SK-N-SH (cell line): ENCODE data around the gene APBB1IP. TPM values are rescaled to one million over a fixed set of nuclear protein-coding genes. Genes with fewer than 3 reads are reported as not detected.

Experiments used
- CTCF ChIA-PET: fragments of 300-600, 350-600 bp; formaldehyde crosslinking; extraction: SDS; loops from one replicate; lab custom pipeline; 2021; lab: Yijun Ruan, JAX
- POLR2A ChIA-PET: fragments of 350-600 bp; sonication (Branson Sonifier 250); formaldehyde crosslinking; extraction: SDS; loops from one replicate; lab custom pipeline; 2020; ENCODE audit warnings: antibody characterized with exemption, inconsistent platforms; lab: Yijun Ruan, JAX
- DNase-seq: peaks from one replicate; pipeline ENCODE4 v3.0.0; 2012
- H2AFZ ChIP-seq: fragments of 200-600 bp; sonication (generic); 2 replicates; pipeline ENCODE4 v1.8.1; 2016; ENCODE audit warnings: antibody characterized with exemption, mild to moderate bottlenecking, low read depth
- H3F3A ChIP-seq: fragments of 200-600 bp; sonication (generic); replicated peaks from 2 replicates; pipeline ENCODE3; 2016; ENCODE audit warnings: antibody characterized with exemption, mild to moderate bottlenecking; ENCODE audit not compliant: insufficient read depth
- H3K27ac ChIP-seq, 2 experiments: fragments of 200-500 bp in 1 of 2; fragments of 200-600 bp in 1 of 2; sonication (Bioruptor generic) in 1 of 2; sonication (generic), shearing (Covaris generic) in 1 of 2; 2 replicates each; pipeline versions ENCODE4 v1.5.1 to v1.6.1; 2014 to 2016; ENCODE audit warnings: low read depth in 2 of 2, inconsistent platforms in 1 of 2, low read length in 1 of 2, mild to moderate bottlenecking in 1 of 2, mixed read lengths in 1 of 2
- H3K27me3 ChIP-seq: fragments of 200-600 bp; sonication (generic), shearing (Covaris generic); 2 replicates; pipeline ENCODE4 v1.6.1; 2016; ENCODE audit warnings: mixed run types; ENCODE audit not compliant: insufficient read depth
- H3K36me3 ChIP-seq, 2 experiments: fragments of 200-500 bp in 1 of 2; fragments of 200-600 bp in 1 of 2; sonication (Bioruptor generic) in 1 of 2; sonication (generic) in 1 of 2; replicated peaks in 1 of 2; 2 replicates each; pipeline versions ENCODE3 to v1.5.1; 2014 to 2016; ENCODE audit warnings: low read length in 1 of 2, mild to moderate bottlenecking in 1 of 2; ENCODE audit not compliant: insufficient read depth in 2 of 2, control insufficient read depth in 1 of 2
- H3K4me1 ChIP-seq, 2 experiments: fragments of 200-500 bp in 1 of 2; fragments of 200-600 bp in 1 of 2; sonication (Bioruptor generic) in 1 of 2; sonication (generic), shearing (Covaris generic) in 1 of 2; 2 replicates each; pipeline versions ENCODE4 v1.5.1 to v1.6.1; 2014 to 2016; ENCODE audit warnings: low read depth in 1 of 2, low read length in 1 of 2, mixed run types in 1 of 2; ENCODE audit not compliant: insufficient read depth in 2 of 2, control insufficient read depth in 1 of 2
- H3K4me2 ChIP-seq: fragments of 200-600 bp; sonication (generic), shearing (Covaris generic); 2 replicates; pipeline ENCODE4 v1.6.1; 2017; ENCODE audit warnings: mixed run types
- H3K4me3 ChIP-seq, 2 experiments: fragments of 200-500 bp in 1 of 2; fragments of 200-600 bp in 1 of 2; sonication (Bioruptor generic) in 1 of 2; sonication (generic), shearing (Covaris generic) in 1 of 2; 2 replicates each; pipeline versions ENCODE4 v1.5.1 to v1.8.1; 2014 to 2016; ENCODE audit warnings: low read depth in 2 of 2, inconsistent platforms in 1 of 2, low read length in 1 of 2, mild to moderate bottlenecking in 1 of 2, mixed read lengths in 1 of 2, moderate library complexity in 1 of 2
- H3K79me2 ChIP-seq: fragments of 200-600 bp; sonication (generic); 2 replicates; pipeline ENCODE4 v1.8.1; 2017; ENCODE audit warnings: mild to moderate bottlenecking; ENCODE audit not compliant: insufficient read depth
- H3K9ac ChIP-seq: fragments of 200-600 bp; sonication (generic); 2 replicates; pipeline ENCODE4 v1.6.1; 2017; ENCODE audit warnings: mixed run types
- H3K9me2 ChIP-seq: fragments of 200-600 bp; sonication (generic); 2 replicates; pipeline ENCODE4 v1.6.1; 2017; ENCODE audit warnings: mixed run types
- H3K9me3 ChIP-seq: fragments of 200-600 bp; sonication (generic); 2 replicates; pipeline ENCODE4 v1.6.1; 2017; ENCODE audit warnings: mixed run types, mild to moderate bottlenecking, moderate library complexity
- H4K20me1 ChIP-seq: fragments of 200-600 bp; sonication (generic); 2 replicates; pipeline ENCODE4 v1.6.1; 2017; ENCODE audit warnings: mild to moderate bottlenecking, mixed run types; ENCODE audit not compliant: insufficient read depth
- CHD2 ChIP-seq: fragments of 150-350 bp; IDR thresholded peaks from 2 replicates; pipeline ENCODE4 v1.6.1; 2018; ENCODE audit warnings: low read length; ENCODE audit not compliant: partially characterized antibody
- ELF1 ChIP-seq: IDR thresholded peaks from 2 replicates; pipeline ENCODE4 v1.4.0; 2012
- EP300 ChIP-seq, 2 experiments: IDR thresholded peaks; 2 replicates each; pipeline versions ENCODE4 v1.4.0 to v1.6.1; 2012; ENCODE audit warnings: borderline replicate concordance in 1 of 2, low read depth in 1 of 2, low read length in 1 of 2
- FOXJ3 ChIP-seq: sonication (generic); formaldehyde crosslinking; IDR thresholded peaks from 2 replicates; pipeline ENCODE4 v1.5.1; 2020; ENCODE audit warnings: mild to moderate bottlenecking, missing genetic modification reagents
- FOXM1 ChIP-seq: IDR thresholded peaks from 2 replicates; pipeline ENCODE4 v1.4.0; 2012; ENCODE audit warnings: low read depth, mild to moderate bottlenecking
- GABPA ChIP-seq: IDR thresholded peaks from 2 replicates; pipeline ENCODE4 v1.4.0; 2012; ENCODE audit warnings: low read depth, mild to moderate bottlenecking
- JUND ChIP-seq: IDR thresholded peaks from 2 replicates; pipeline ENCODE4 v1.4.0; 2012
- MXI1 ChIP-seq: IDR thresholded peaks from 2 replicates; pipeline ENCODE4 v1.6.1; 2012; ENCODE audit warnings: mild to moderate bottlenecking, low read depth, low read length, improper control_type of control experiment
- NRF1 ChIP-seq: IDR thresholded peaks from 2 replicates; pipeline ENCODE4 v1.6.1; 2012; ENCODE audit warnings: low read depth, mild to moderate bottlenecking, low read length
- RFX5 ChIP-seq: IDR thresholded peaks from 2 replicates; pipeline ENCODE4 v1.6.1; 2012; ENCODE audit warnings: mild to moderate bottlenecking, improper control_type of control experiment, low read length
- YY1 ChIP-seq: IDR thresholded peaks from 2 replicates; pipeline ENCODE4 v1.4.0; 2012; ENCODE audit warnings: low read depth, mild to moderate bottlenecking
- WGBS: methylation state at CpG from one replicate; pipeline ENCODE4 v1.1.6; 2017; ENCODE audit warnings: low lambda C conversion rate; 5-methylcytosine and 5-hydroxymethylcytosine counted together
- polyA plus RNA-seq, 3 experiments: library from polyadenylated mRNA; depleted of rRNA; stranded (reverse); fragments of >200 nt; gene quantifications; 2 replicates each; pipeline ENCODE4 v1.2.3, GENCODE V29; 2012
- TF ChIP-seq, protein P1 (sequence below): fragments of 200-600 bp; sonication (generic); IDR thresholded peaks from 2 replicates; pipeline ENCODE4 v1.6.1; 2017; ENCODE audit warnings: antibody characterized with exemption, mild to moderate bottlenecking, moderate library complexity
- TF ChIP-seq, protein P2 (sequence below): fragments of 150-350 bp; IDR thresholded peaks from 2 replicates; pipeline ENCODE4 v1.6.1; 2016; ENCODE audit warnings: mild to moderate bottlenecking, low read depth, low read length
- TF ChIP-seq, protein P3 (sequence below): IDR thresholded peaks from 2 replicates; pipeline ENCODE4 v1.4.0; 2012; ENCODE audit warnings: low read depth
- TF ChIP-seq, protein P4 (sequence below): IDR thresholded peaks from 2 replicates; pipeline ENCODE4 v1.6.1; 2012; ENCODE audit warnings: mild to moderate bottlenecking, low read depth, low read length, moderate library complexity
- TF ChIP-seq, protein P5 (sequence below): IDR thresholded peaks from 2 replicates; pipeline ENCODE4 v1.4.0; 2012; ENCODE audit warnings: low read depth, borderline replicate concordance

APBB1IP gene
- polyA plus RNA-seq, 1 of the 3 experiments (the other 2 are of a cell fraction), result not detected

DNA sequence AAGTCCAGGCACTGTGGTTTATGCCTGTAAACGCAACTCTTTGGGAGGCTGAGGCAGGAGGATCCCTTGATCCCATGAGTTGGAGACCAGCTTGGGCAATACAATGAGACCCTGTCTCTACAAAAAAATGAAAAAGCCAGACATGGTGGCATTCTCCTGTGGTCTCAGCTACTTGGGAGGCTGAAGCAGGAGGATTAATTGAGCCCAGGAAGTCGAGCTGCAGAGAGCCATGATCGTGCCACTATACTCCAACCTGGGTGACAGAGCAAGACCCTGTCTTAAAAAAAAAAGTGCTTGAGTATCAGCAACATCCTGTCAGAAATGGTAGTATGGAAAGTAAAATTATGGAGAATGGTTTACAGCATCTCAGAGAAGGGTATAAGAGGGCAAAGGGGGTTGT lies 11.6 kb downstream of the APBB1IP start:
- DNase-seq, result no peak
- no peaks in the 10 kb centered on the region for H3K79me2 ChIP-seq
- H2AFZ ChIP-seq, result no peak overlapping the region
- CTCF ChIA-PET, result no interaction called here
- H3K27ac ChIP-seq, result no peak overlapping the region
- H3K27me3 ChIP-seq, result no peaks in the 10 kb centered on the region; the same call in 1 of the 2 replicates
- no peak overlapping the region for H3K4me2 ChIP-seq
- no peaks in the 10 kb centered on the region for H3K36me3 ChIP-seq
- no peak overlapping the region for H3K9ac ChIP-seq
- H3K4me3 ChIP-seq, result no peak overlapping the region
- no peaks in the 10 kb centered on the region for H3K9me2 ChIP-seq
- H3K9me3 ChIP-seq, result no peaks in the 10 kb centered on the region
- 2% methylated on average over 3 of the region's 3 CpGs for WGBS
- H3K4me1 ChIP-seq, result no peaks in the 10 kb centered on the region
- TF ChIP-seq, protein P1, sequence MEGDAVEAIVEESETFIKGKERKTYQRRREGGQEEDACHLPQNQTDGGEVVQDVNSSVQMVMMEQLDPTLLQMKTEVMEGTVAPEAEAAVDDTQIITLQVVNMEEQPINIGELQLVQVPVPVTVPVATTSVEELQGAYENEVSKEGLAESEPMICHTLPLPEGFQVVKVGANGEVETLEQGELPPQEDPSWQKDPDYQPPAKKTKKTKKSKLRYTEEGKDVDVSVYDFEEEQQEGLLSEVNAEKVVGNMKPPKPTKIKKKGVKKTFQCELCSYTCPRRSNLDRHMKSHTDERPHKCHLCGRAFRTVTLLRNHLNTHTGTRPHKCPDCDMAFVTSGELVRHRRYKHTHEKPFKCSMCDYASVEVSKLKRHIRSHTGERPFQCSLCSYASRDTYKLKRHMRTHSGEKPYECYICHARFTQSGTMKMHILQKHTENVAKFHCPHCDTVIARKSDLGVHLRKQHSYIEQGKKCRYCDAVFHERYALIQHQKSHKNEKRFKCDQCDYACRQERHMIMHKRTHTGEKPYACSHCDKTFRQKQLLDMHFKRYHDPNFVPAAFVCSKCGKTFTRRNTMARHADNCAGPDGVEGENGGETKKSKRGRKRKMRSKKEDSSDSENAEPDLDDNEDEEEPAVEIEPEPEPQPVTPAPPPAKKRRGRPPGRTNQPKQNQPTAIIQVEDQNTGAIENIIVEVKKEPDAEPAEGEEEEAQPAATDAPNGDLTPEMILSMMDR, result no peak
- TF ChIP-seq, protein P2, sequence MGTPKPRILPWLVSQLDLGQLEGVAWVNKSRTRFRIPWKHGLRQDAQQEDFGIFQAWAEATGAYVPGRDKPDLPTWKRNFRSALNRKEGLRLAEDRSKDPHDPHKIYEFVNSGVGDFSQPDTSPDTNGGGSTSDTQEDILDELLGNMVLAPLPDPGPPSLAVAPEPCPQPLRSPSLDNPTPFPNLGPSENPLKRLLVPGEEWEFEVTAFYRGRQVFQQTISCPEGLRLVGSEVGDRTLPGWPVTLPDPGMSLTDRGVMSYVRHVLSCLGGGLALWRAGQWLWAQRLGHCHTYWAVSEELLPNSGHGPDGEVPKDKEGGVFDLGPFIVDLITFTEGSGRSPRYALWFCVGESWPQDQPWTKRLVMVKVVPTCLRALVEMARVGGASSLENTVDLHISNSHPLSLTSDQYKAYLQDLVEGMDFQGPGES, result no peak
- TF ChIP-seq FOXM1, result no peak
- TF ChIP-seq, all 33 proteins: peak for 0
- POLR2A ChIA-PET, result no interaction called here
- no peaks in the 10 kb centered on the region for H4K20me1 ChIP-seq
- no peaks in the 10 kb centered on the region for H3F3A ChIP-seq

DNA sequence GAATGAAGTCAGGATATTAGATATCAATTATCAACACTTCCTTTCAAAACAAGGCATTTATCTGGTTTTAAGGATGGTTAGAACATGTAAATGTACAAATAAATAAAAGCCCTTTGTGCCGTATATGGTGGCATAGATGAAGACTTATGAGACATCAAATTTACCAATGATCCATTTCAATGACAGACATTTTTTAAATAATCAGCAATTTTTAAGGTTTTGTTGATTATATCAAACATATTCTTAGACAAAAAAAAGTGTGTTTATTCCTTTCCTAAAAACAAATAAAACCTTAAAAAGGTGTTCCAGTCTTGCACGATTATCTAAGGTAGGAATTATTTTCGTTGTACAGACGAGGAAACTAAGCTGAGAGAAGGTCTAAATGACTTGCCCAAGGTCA lies 13.8 kb downstream of the APBB1IP start:
- no peaks in the 10 kb centered on the region for H3K9me2 ChIP-seq
- no peaks in the 10 kb centered on the region for H3K79me2 ChIP-seq
- H3K27me3 ChIP-seq, result no peaks in the 10 kb centered on the region
- no peak overlapping the region for H3K27ac ChIP-seq
- no peak overlapping the region for H3K4me2 ChIP-seq
- 10% methylated on average over 4 of the region's 4 CpGs for WGBS
- TF ChIP-seq, protein P3, sequence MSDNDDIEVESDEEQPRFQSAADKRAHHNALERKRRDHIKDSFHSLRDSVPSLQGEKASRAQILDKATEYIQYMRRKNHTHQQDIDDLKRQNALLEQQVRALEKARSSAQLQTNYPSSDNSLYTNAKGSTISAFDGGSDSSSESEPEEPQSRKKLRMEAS, result no peak
- no peak for TF ChIP-seq RFX5
- no peak for TF ChIP-seq CHD2
- TF ChIP-seq YY1, result no peak
- no peak for TF ChIP-seq FOXJ3 (CRISPR knock-in tag)
- TF ChIP-seq, protein P4, sequence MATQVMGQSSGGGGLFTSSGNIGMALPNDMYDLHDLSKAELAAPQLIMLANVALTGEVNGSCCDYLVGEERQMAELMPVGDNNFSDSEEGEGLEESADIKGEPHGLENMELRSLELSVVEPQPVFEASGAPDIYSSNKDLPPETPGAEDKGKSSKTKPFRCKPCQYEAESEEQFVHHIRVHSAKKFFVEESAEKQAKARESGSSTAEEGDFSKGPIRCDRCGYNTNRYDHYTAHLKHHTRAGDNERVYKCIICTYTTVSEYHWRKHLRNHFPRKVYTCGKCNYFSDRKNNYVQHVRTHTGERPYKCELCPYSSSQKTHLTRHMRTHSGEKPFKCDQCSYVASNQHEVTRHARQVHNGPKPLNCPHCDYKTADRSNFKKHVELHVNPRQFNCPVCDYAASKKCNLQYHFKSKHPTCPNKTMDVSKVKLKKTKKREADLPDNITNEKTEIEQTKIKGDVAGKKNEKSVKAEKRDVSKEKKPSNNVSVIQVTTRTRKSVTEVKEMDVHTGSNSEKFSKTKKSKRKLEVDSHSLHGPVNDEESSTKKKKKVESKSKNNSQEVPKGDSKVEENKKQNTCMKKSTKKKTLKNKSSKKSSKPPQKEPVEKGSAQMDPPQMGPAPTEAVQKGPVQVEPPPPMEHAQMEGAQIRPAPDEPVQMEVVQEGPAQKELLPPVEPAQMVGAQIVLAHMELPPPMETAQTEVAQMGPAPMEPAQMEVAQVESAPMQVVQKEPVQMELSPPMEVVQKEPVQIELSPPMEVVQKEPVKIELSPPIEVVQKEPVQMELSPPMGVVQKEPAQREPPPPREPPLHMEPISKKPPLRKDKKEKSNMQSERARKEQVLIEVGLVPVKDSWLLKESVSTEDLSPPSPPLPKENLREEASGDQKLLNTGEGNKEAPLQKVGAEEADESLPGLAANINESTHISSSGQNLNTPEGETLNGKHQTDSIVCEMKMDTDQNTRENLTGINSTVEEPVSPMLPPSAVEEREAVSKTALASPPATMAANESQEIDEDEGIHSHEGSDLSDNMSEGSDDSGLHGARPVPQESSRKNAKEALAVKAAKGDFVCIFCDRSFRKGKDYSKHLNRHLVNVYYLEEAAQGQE, result no peak
- no peak for TF ChIP-seq GABPA
- TF ChIP-seq MXI1, result no peak
- TF ChIP-seq, protein P1, result no peak
- TF ChIP-seq JUND, result no peak
- TF ChIP-seq, protein P5, sequence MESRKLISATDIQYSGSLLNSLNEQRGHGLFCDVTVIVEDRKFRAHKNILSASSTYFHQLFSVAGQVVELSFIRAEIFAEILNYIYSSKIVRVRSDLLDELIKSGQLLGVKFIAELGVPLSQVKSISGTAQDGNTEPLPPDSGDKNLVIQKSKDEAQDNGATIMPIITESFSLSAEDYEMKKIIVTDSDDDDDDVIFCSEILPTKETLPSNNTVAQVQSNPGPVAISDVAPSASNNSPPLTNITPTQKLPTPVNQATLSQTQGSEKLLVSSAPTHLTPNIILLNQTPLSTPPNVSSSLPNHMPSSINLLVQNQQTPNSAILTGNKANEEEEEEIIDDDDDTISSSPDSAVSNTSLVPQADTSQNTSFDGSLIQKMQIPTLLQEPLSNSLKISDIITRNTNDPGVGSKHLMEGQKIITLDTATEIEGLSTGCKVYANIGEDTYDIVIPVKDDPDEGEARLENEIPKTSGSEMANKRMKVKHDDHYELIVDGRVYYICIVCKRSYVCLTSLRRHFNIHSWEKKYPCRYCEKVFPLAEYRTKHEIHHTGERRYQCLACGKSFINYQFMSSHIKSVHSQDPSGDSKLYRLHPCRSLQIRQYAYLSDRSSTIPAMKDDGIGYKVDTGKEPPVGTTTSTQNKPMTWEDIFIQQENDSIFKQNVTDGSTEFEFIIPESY, result no peak
- TF ChIP-seq FOXM1, result no peak
- TF ChIP-seq EP300 (IDR thresholded peaks at IDR 0.05; ENCODE audit: borderline replicate concordance in 1 of 2, low read depth in 1 of 2, low read length in 1 of 2), result no peak
- TF ChIP-seq ELF1, result no peak
- TF ChIP-seq NRF1, result no peak
- no peaks in the 10 kb centered on the region for H3K4me1 ChIP-seq
- H3F3A ChIP-seq, result no peaks in the 10 kb centered on the region
- H3K36me3 ChIP-seq, result no peaks in the 10 kb centered on the region
- H3K9me3 ChIP-seq, result no peaks in the 10 kb centered on the region
- no peak overlapping the region for H3K9ac ChIP-seq
- no peak overlapping the region for H3K4me3 ChIP-seq
- POLR2A ChIA-PET, result no interaction called here
- H4K20me1 ChIP-seq, result no peaks in the 10 kb centered on the region
- CTCF ChIA-PET, result no interaction called here
- no peak for DNase-seq
- no peak overlapping the region for H2AFZ ChIP-seq
